Measurements from ENCODE around the gene LZTS2.

DNA sequence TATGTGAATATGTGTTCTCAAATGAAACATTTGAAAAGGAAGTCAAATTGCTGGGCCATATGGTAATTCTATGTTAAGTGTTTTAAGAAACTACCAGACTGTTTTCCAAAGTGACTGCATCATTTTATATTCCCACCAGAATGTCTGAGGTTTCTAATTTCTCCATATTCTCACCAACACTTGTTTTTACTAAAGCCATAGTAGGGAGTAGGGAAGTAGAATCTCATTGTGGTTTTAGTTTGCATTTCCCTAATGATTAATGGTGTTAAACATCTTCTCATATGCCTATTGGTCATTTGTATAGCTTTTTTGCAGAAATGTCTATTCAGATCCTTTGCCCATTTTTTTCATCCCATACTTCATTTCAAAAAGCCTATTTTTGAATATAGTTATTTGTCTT lies 39.4 kb upstream of the LZTS2 start:
- TF ChIP-seq POLR2A (IDR thresholded peaks at IDR 0.05), result no peak
- TF ChIP-seq CTCF (IDR thresholded peaks at IDR 0.05), result no peak
- TF ChIP-seq EP300 (IDR thresholded peaks at IDR 0.05), result no peak
